ENCODE results near the gene RAD51B. TPM values are rescaled to one million over a fixed set of nuclear protein-coding genes. Genes with fewer than 3 reads are reported as not detected.

The RAD51B gene
- total and polyA plus RNA-seq, 2 of the 13 experiments (the other 11 are each of a cell fraction or from before 2014, with no cell fraction given), result 7.0 to 9.5 TPM

GRCh38 chr14:68172216-68172615 is 352.6 kb downstream of the RAD51B start (continued):
- TF ChIP-seq HOMEZ (CRISPR knock-in tag; IDR thresholded peaks at IDR 0.05; ENCODE audit: low read depth) (peak; percentile 73; the same call in 1 of the 2 replicates), KMT2B (CRISPR knock-in tag; IDR thresholded peaks at IDR 0.05) (no peak), HDAC6 (IDR thresholded peaks at IDR 0.05; ENCODE audit: low read depth, low read length) (no peak), PHB2 (IDR thresholded peaks at IDR 0.05; ENCODE audit: partially characterized antibody) (no peak), ARID2 (CRISPR knock-in tag; IDR thresholded peaks at IDR 0.05; ENCODE audit: borderline replicate concordance) (no peak), KDM6A (CRISPR knock-in tag; IDR thresholded peaks at IDR 0.05; ENCODE audit: low read depth) (peak; percentile 86), FOXP1 (IDR thresholded peaks at IDR 0.05) (no peak), FOXP1 (CRISPR knock-in tag; IDR thresholded peaks at IDR 0.05) (peak; percentile 87), ZSCAN22 (CRISPR knock-in tag; IDR thresholded peaks at IDR 0.05) (no peak), MEIS2 (CRISPR knock-in tag; IDR thresholded peaks at IDR 0.05) (no peak), ZNF615 (CRISPR knock-in tag; IDR thresholded peaks at IDR 0.05; ENCODE audit: borderline replicate concordance) (no peak), ZNF652 (CRISPR knock-in tag; IDR thresholded peaks at IDR 0.05; ENCODE audit: borderline replicate concordance, low read depth) (no peak; the same call in 1 of the 2 replicates), HMG20B (CRISPR knock-in tag; conservative IDR thresholded peaks at IDR 0.05) (0 out of 2 replicates have a peak, but pooled peaks have one; percentile 50), ZNF749 (CRISPR knock-in tag; IDR thresholded peaks at IDR 0.05; ENCODE audit: borderline replicate concordance) (no peak), SOX13 (IDR thresholded peaks at IDR 0.05) (no peak), SOX13 (CRISPR knock-in tag; conservative IDR thresholded peaks at IDR 0.05 in 1 of 2, IDR thresholded peaks at IDR 0.05 in 1 of 2) (peak in 1 of 2 experiments; percentile 89; a peak in 2 of 4 replicates), MED1 (CRISPR knock-in tag; IDR thresholded peaks at IDR 0.05) (peak; percentile 62), ZNF205 (CRISPR knock-in tag; IDR thresholded peaks at IDR 0.05) (no peak), ZNF567 (CRISPR knock-in tag; IDR thresholded peaks at IDR 0.05; ENCODE audit: borderline replicate concordance) (no peak), CEBPG (CRISPR knock-in tag; IDR thresholded peaks at IDR 0.05) (peak; percentile 89), MED13 (CRISPR knock-in tag; IDR thresholded peaks at IDR 0.05) (no peak), ONECUT2 (CRISPR knock-in tag; IDR thresholded peaks at IDR 0.05) (0 out of 2 replicates have a peak, but pooled peaks have one; percentile 61), NR2F1 (CRISPR knock-in tag; IDR thresholded peaks at IDR 0.05) (peak; percentile 94 to 95), PPARG (CRISPR knock-in tag; conservative IDR thresholded peaks at IDR 0.05) (peak; percentile 97), ZNF251 (CRISPR knock-in tag; IDR thresholded peaks at IDR 0.05) (no peak)
- TF ChIP-seq, protein P1, sequence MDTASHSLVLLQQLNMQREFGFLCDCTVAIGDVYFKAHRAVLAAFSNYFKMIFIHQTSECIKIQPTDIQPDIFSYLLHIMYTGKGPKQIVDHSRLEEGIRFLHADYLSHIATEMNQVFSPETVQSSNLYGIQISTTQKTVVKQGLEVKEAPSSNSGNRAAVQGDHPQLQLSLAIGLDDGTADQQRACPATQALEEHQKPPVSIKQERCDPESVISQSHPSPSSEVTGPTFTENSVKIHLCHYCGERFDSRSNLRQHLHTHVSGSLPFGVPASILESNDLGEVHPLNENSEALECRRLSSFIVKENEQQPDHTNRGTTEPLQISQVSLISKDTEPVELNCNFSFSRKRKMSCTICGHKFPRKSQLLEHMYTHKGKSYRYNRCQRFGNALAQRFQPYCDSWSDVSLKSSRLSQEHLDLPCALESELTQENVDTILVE (CRISPR knock-in tag; IDR thresholded peaks at IDR 0.05), result 0 out of 2 replicates have a peak, but pooled peaks have one; percentile 34
- TF ChIP-seq, protein P2, sequence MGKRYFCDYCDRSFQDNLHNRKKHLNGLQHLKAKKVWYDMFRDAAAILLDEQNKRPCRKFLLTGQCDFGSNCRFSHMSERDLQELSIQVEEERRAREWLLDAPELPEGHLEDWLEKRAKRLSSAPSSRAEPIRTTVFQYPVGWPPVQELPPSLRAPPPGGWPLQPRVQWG (CRISPR knock-in tag; IDR thresholded peaks at IDR 0.05; ENCODE audit: borderline replicate concordance, low read depth), result no peak

Measured in HepG2 (cell line).